ENCODE results near the gene TECR. TPM values are rescaled to one million over a fixed set of nuclear protein-coding genes. Genes with fewer than 3 reads are reported as not detected.
A peak's percentile ranks its signal among the peaks of the same experiment; 100 is the strongest.

TECR gene
- total and polyA plus RNA-seq, 9 of the 15 experiments (the other 6 are each of a cell fraction or from before 2014, with no cell fraction given): 29.3 to 211 (median 81.4) TPM

GRCh38 chr19:14536926-14537692, 7.7 kb downstream of the TECR start (continued):
- no peak for TF ChIP-seq MYBL2 (IDR thresholded peaks at IDR 0.05; ENCODE audit: low read depth)
- no peak for TF ChIP-seq MYBL2 (CRISPR knock-in tag; IDR thresholded peaks at IDR 0.05; ENCODE audit: borderline replicate concordance)
- no peak for TF ChIP-seq RNF219 (CRISPR knock-in tag; IDR thresholded peaks at IDR 0.05)
- peak in 1 of 2 experiments; percentile 56; a peak in 2 of 4 replicates for TF ChIP-seq MAZ (CRISPR knock-in tag; conservative IDR thresholded peaks at IDR 0.05 in 1 of 2, IDR thresholded peaks at IDR 0.05 in 1 of 2)
- no peak for TF ChIP-seq SMARCC2 (IDR thresholded peaks at IDR 0.05; ENCODE audit: low read depth)
- peak; percentile 37; the same call in 1 of the 2 replicates for TF ChIP-seq RB1 (IDR thresholded peaks at IDR 0.05; ENCODE audit: low read depth)
- TF ChIP-seq ELF1 (tag; IDR thresholded peaks at IDR 0.05): 0 out of 2 replicates have a peak, but pooled peaks have one; percentile 27
- TF ChIP-seq CBFA2T2 (conservative IDR thresholded peaks at IDR 0.05): peak; percentile 86
- TF ChIP-seq SP1 (CRISPR knock-in tag; IDR thresholded peaks at IDR 0.05): peak; percentile 28; the same call in 1 of the 2 replicates
- peak; percentile 46; the same call in 1 of the 2 replicates for TF ChIP-seq POLR2A (conservative IDR thresholded peaks at IDR 0.05)
- TF ChIP-seq TBP (optimal IDR thresholded peaks at IDR 0.05; ENCODE audit: low read depth, low read length): peak; percentile 71
- peak; percentile 2; the same call in 1 of the 2 replicates for TF ChIP-seq MBD2 (IDR thresholded peaks at IDR 0.05; ENCODE audit: borderline replicate concordance, low read depth)
- TF ChIP-seq NFATC3 (IDR thresholded peaks at IDR 0.05): no peak
- peak in 1 of 2 experiments; percentile 5; a peak in 1 of 4 replicates for TF ChIP-seq SIN3A (IDR thresholded peaks at IDR 0.05; ENCODE audit: borderline replicate concordance in 2 of 2, control insufficient read depth in 1 of 2, low read depth in 2 of 2, low read length in 2 of 2)
- 0 out of 2 replicates have a peak, but pooled peaks have one; percentile 16 for TF ChIP-seq ETS1 (conservative IDR thresholded peaks at IDR 0.05; ENCODE audit: control insufficient read depth, low read depth, low read length)
- TF ChIP-seq PRDM10 (IDR thresholded peaks at IDR 0.05; ENCODE audit: partially characterized antibody): peak; percentile 72
- TF ChIP-seq U2AF1 (optimal IDR thresholded peaks at IDR 0.05; ENCODE audit: low read depth, low read length): no peak
- TF ChIP-seq CTCFL (IDR thresholded peaks at IDR 0.05; ENCODE audit: borderline replicate concordance, insufficient read depth, low read depth, low read length, poor library complexity, severe bottlenecking): no peak
